GM12891 (cell line): ENCODE results near the gene FAM229B.

Experiments
- POLR2A ChIP-seq: IDR thresholded peaks from 2 replicates; pipeline ENCODE4 v1.6.1; 2011; ENCODE audit warnings: low read depth, low read length, control low read depth
- TAF1 ChIP-seq: IDR thresholded peaks from 2 replicates; pipeline ENCODE4 v1.6.1; 2011; ENCODE audit warnings: low read depth, low read length, control low read depth

- no peak for TF ChIP-seq POLR2A
- no peak for TF ChIP-seq TAF1
Measured at GRCh38 chr6:112123982-112124381, 36.6 kb downstream of the FAM229B start.
